Heart left ventricle (tissue), 13 donors: Measurements from ENCODE around the gene APPL2.

ENCODE experiments used
- POLR2A ChIP-seq, 2 donors: fragments of 450-650 bp; IDR thresholded peaks; one replicate each; pipeline ENCODE4 v1.6.1; 2017; ENCODE audit warnings: antibody characterized with exemption in 2 of 2, mild to moderate bottlenecking in 2 of 2, moderate library complexity in 2 of 2
- TF ChIP-seq, protein P1 (sequence below), 12 donors: fragments of 200-600 bp; sonication (generic) in 4 of 12; IDR thresholded peaks; one replicate each; pipeline versions ENCODE4 v1.5.0 to v1.8.0; 2018 to 2022; ENCODE audit warnings: antibody characterized with exemption in 12 of 12, mild to moderate bottlenecking in 5 of 12
- donor health status: ischemic (EF 13 %, LVEDD 7.1; RV severe dilation, severe dysfunction).
- donor health status: DM: no; HTN: yes; CAD: no.
- donor health status: DM: no; HTN: no; CAD: no.
- donor health status: ischemic (EF 25% LVEDD 6.9; RV normal size, moderate dysfunction).
- donor health status: ischemic (EF 25% LVEDD 5.7; RV mildly dilated, moderate dysfunction).
- donor health status: ischemic (EF 35%, LVEDD 5.7; RV mildly dilated, moderate dysfunction).
- donor health status: nonischemic (EF 11% LVEDD 7.7; RV severe dilation, severe dysfunction).
- donor health status: DM: yes; HTN: yes; CAD: no.
- donor health status: PGD.
- donor health status: ischemic (EF 29% LVEDD 5.4; RV normal size, mild dysfunction).
- donor health status: nonischemic (EF 23%, LVEDD 6.1; RV moderate dilation, normal function).

DNA sequence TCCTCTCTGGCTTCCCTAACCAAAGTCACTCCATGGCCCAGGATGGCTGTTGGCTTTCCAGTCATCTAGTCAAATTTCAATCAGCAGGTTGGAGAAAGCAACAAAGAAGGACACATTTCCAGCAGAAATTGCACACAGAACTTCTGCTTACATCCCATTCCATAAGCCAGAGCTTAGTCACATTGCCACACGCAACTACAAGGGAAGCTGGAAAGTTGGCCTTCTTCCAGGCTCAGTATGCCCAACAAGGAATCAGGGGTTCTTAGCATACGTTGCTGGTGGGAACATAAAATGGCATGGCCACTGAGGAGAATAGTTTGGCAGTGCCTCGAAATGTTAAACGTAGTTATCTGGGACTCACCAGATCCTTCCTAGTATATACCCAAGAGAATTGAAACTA, 9.3 kb upstream of the APPL2 start:
- TF ChIP-seq, protein P1, sequence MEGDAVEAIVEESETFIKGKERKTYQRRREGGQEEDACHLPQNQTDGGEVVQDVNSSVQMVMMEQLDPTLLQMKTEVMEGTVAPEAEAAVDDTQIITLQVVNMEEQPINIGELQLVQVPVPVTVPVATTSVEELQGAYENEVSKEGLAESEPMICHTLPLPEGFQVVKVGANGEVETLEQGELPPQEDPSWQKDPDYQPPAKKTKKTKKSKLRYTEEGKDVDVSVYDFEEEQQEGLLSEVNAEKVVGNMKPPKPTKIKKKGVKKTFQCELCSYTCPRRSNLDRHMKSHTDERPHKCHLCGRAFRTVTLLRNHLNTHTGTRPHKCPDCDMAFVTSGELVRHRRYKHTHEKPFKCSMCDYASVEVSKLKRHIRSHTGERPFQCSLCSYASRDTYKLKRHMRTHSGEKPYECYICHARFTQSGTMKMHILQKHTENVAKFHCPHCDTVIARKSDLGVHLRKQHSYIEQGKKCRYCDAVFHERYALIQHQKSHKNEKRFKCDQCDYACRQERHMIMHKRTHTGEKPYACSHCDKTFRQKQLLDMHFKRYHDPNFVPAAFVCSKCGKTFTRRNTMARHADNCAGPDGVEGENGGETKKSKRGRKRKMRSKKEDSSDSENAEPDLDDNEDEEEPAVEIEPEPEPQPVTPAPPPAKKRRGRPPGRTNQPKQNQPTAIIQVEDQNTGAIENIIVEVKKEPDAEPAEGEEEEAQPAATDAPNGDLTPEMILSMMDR (IDR thresholded peaks at IDR 0.05) = no peak
- no peak for TF ChIP-seq POLR2A (IDR thresholded peaks at IDR 0.05)
